Esophagus muscularis mucosa (tissue), 4 donors: ENCODE measurements around the gene IL36RN.

Experiments
- CTCF ChIP-seq, 3 experiments: fragments of 200-600 bp in 2 of 3; fragments of 450-650 bp in 1 of 3; sonication (generic) in 2 of 3; IDR thresholded peaks; one replicate each; pipeline ENCODE4 v1.5.1; 2017 to 2019; ENCODE audit warnings: antibody characterized with exemption in 3 of 3, mild to moderate bottlenecking in 2 of 3, moderate library complexity in 1 of 3
- EP300 ChIP-seq: sonication (generic); formaldehyde crosslinking; IDR thresholded peaks from one replicate; pipeline ENCODE4 v1.6.1; 2017; ENCODE audit warnings: antibody characterized with exemption
- POLR2A ChIP-seq: fragments of 450-650 bp; IDR thresholded peaks from one replicate; pipeline ENCODE4 v1.6.1; 2017; ENCODE audit warnings: antibody characterized with exemption, moderate library complexity, mild to moderate bottlenecking, low read depth
- POLR2AphosphoS5 ChIP-seq, 2 donors: sonication (generic); formaldehyde crosslinking; IDR thresholded peaks; one replicate each; pipeline ENCODE4 v1.6.1; 2017; ENCODE audit warnings: antibody characterized with exemption in 2 of 2

GRCh38 chr2:113068249-113068648, 9.3 kb downstream of the IL36RN start:
- TF ChIP-seq CTCF (IDR thresholded peaks at IDR 0.05) (no peak), POLR2A (no peak), POLR2AphosphoS5 (IDR thresholded peaks at IDR 0.05) (no peak), EP300 (no peak)
